Measurements from ENCODE around the gene ESYT2. TPM values are rescaled to one million over a fixed set of nuclear protein-coding genes. Genes with fewer than 3 reads are reported as not detected.
A peak's percentile ranks its signal among the peaks of the same experiment; 100 is the strongest.

The ESYT2 gene
- total RNA-seq, 1 donor from 2014 or later = 61.3 TPM

GRCh38 chr7:158695056-158695455, 134.3 kb downstream of the ESYT2 start:
- intact Hi-C loops (cut with micrococcal nuclease) = no loop called here
- no peak overlapping the region for H3K4me3 Mint-ChIP-seq
- H3K4me1 Mint-ChIP-seq = peaks cover 42% of the 10 kb centered on the region
- peak overlapping the region; percentile 65 for H3K27ac Mint-ChIP-seq
- peaks cover 66% of the 10 kb centered on the region for H3K36me3 Mint-ChIP-seq (ENCODE audit: low read depth)
- H3K9me3 Mint-ChIP-seq = no peaks in the 10 kb centered on the region
- no peaks in the 10 kb centered on the region for H3K27me3 Mint-ChIP-seq
- DNase-seq = no peak

- Mint-ChIP-seq H3K4me3 (no peak overlapping the region), H3K4me1 (peaks cover 41% of the 10 kb centered on the region), H3K27me3 (no peaks in the 10 kb centered on the region), H3K27ac (peak overlapping the region; percentile 20), H3K9me3 (no peaks in the 10 kb centered on the region), H3K36me3 (ENCODE audit: low read depth) (peaks cover 68% of the 10 kb centered on the region)
- intact Hi-C loops (cut with micrococcal nuclease) = no loop called here
- DNase-seq = no peak
Measured at GRCh38 chr7:158694650-158695049, 134.7 kb downstream of the ESYT2 start.

GRCh38 chr7:158689488-158689887, 139.8 kb downstream of the ESYT2 start:
- Mint-ChIP-seq H3K9me3 (no peaks in the 10 kb centered on the region), H3K27ac (no peak overlapping the region), H3K4me3 (no peak overlapping the region), H3K4me1 (peaks cover 9% of the 10 kb centered on the region), H3K36me3 (ENCODE audit: low read depth) (peaks cover 59% of the 10 kb centered on the region), H3K27me3 (no peaks in the 10 kb centered on the region)
- no peak for DNase-seq
- intact Hi-C loops (cut with micrococcal nuclease) = no loop called here

GRCh38 chr7:158687406-158687805, 141.9 kb downstream of the ESYT2 start:
- Mint-ChIP-seq H3K4me3 (no peak overlapping the region), H3K27ac (no peak overlapping the region), H3K36me3 (ENCODE audit: low read depth) (peaks cover 62% of the 10 kb centered on the region), H3K9me3 (no peaks in the 10 kb centered on the region), H3K27me3 (no peaks in the 10 kb centered on the region), H3K4me1 (peaks cover 5% of the 10 kb centered on the region)
- intact Hi-C loops (cut with micrococcal nuclease) = no loop called here
- no peak for DNase-seq

DNA sequence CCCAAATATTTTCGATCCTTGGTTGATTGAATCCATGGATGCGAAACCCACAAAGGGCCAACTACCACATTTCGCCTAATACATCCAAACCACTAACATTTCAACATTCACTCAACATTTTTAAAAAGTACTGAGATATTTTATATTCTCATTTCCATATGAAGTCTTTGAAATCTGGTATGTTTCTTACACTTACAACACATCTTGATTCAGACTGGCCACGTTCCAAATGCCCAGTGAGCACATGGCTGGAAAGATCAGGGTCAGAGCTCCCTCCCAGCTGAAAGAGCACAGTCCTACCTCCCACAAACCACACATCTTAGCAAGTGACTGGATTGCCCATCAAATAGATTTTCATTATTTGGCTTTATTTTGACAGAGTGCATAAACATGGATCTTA, 143.6 kb downstream of the ESYT2 start:
- H3K36me3 Mint-ChIP-seq (ENCODE audit: low read depth) = peaks cover 58% of the 10 kb centered on the region
- H3K4me1 Mint-ChIP-seq = peaks cover 4% of the 10 kb centered on the region
- intact Hi-C loops (cut with micrococcal nuclease) = no loop called here
- H3K27me3 Mint-ChIP-seq = no peaks in the 10 kb centered on the region
- no peak overlapping the region for H3K4me3 Mint-ChIP-seq
- H3K9me3 Mint-ChIP-seq = no peaks in the 10 kb centered on the region
- DNase-seq = no peak
- H3K27ac Mint-ChIP-seq = no peak overlapping the region

- Mint-ChIP-seq H3K9me3 (no peaks in the 10 kb centered on the region), H3K27ac (no peak overlapping the region), H3K4me3 (no peak overlapping the region), H3K4me1 (peaks cover 4% of the 10 kb centered on the region), H3K27me3 (no peaks in the 10 kb centered on the region), H3K36me3 (ENCODE audit: low read depth) (peaks cover 56% of the 10 kb centered on the region)
- DNase-seq = no peak
- intact Hi-C loops (cut with micrococcal nuclease) = no loop called here
Measured at GRCh38 chr7:158684329-158684728, 145.0 kb downstream of the ESYT2 start.

- DNase-seq = no peak
- H3K36me3 Mint-ChIP-seq (ENCODE audit: low read depth) = peaks cover 56% of the 10 kb centered on the region
- no peaks in the 10 kb centered on the region for H3K27me3 Mint-ChIP-seq
- peaks cover 4% of the 10 kb centered on the region for H3K4me1 Mint-ChIP-seq
- intact Hi-C loops (cut with micrococcal nuclease) = no loop called here
- H3K9me3 Mint-ChIP-seq = no peaks in the 10 kb centered on the region
- H3K27ac Mint-ChIP-seq = no peak overlapping the region
- no peak overlapping the region for H3K4me3 Mint-ChIP-seq
Measured at GRCh38 chr7:158683541-158683940, 145.8 kb downstream of the ESYT2 start.

DNA sequence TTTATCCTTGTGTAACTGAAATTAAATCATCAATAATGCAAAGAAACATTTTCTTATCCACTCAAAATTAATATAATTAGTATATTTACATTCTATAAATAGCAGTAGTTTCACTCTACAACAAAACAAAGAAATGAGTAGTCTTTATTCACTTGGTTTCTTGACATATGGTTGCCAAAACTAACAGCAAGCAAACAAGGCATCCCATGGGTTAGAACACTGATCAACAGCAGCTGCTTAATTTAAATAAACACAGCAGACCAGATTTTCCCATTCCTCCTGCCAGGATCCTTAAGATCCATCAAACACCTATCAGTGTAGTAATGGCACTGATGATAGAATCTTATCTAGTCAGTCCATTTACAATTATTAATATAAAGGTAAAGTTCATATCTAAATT, 146.9 kb downstream of the ESYT2 start:
- no peak overlapping the region for H3K27ac Mint-ChIP-seq
- peaks cover 52% of the 10 kb centered on the region for H3K36me3 Mint-ChIP-seq (ENCODE audit: low read depth)
- peaks cover 4% of the 10 kb centered on the region for H3K4me1 Mint-ChIP-seq
- no peak overlapping the region for H3K4me3 Mint-ChIP-seq
- no peaks in the 10 kb centered on the region for H3K9me3 Mint-ChIP-seq
- no peaks in the 10 kb centered on the region for H3K27me3 Mint-ChIP-seq
- DNase-seq = no peak
- intact Hi-C loops (cut with micrococcal nuclease) = no loop called here

Other genes starting within 250 kb of the ESYT2 start
- gene PTPRN2, start 241.7 kb downstream of the ESYT2 start, total RNA-seq = 0.31 and 0.33 TPM in 2 replicates
- gene NCAPG2, start 124.7 kb downstream of the ESYT2 start, total RNA-seq = 94.6 and 96.3 TPM in 2 replicates
- gene DYNC2I1, start 27.0 kb upstream of the ESYT2 start, total RNA-seq = 13.6 and 13.9 TPM in 2 replicates

Data from activated CD4-positive, alpha-beta T cell treated with anti-CD3 and anti-CD28 coated beads, Interleukin-2, amount 10 ng/mL, durations not matched to agents 24 days and 14 days (primary cell).